ENCODE data around the gene PHKB.

Gene PHKB

GRCh38 chr16:47574091-47575054 lies 113.2 kb downstream of the PHKB start:
- no peak for FAIRE-seq

- FAIRE-seq: peak; percentile 37
Measured at GRCh38 chr16:47577029-47577428, 115.9 kb downstream of the PHKB start.

- no peak for FAIRE-seq
Measured at GRCh38 chr16:47578033-47578432, 116.9 kb downstream of the PHKB start.

- FAIRE-seq: no peak
Measured at GRCh38 chr16:47578573-47578972, 117.4 kb downstream of the PHKB start.

- FAIRE-seq: no peak
Measured at GRCh38 chr16:47581114-47581513, 120.0 kb downstream of the PHKB start.

- FAIRE-seq: no peak
Measured at GRCh38 chr16:47584464-47585225, 123.5 kb downstream of the PHKB start.

- no peak for FAIRE-seq
Measured at GRCh38 chr16:47586121-47586520, 125.0 kb downstream of the PHKB start.

- FAIRE-seq: no peak
Measured at GRCh38 chr16:47590472-47590871, 129.3 kb downstream of the PHKB start.

GRCh38 chr16:47592232-47592631 lies 131.1 kb downstream of the PHKB start:
- no peak for FAIRE-seq

- no peak for FAIRE-seq
Measured at GRCh38 chr16:47599512-47599911, 138.4 kb downstream of the PHKB start.

- FAIRE-seq: no peak
Measured at GRCh38 chr16:47600376-47600775, 139.2 kb downstream of the PHKB start.

- no peak for FAIRE-seq
Measured at GRCh38 chr16:47604306-47604705, 143.2 kb downstream of the PHKB start.

- FAIRE-seq: no peak
Measured at GRCh38 chr16:47611042-47611441, 149.9 kb downstream of the PHKB start.

GRCh38 chr16:47611848-47612493 lies 150.8 kb downstream of the PHKB start:
- FAIRE-seq: no peak

GRCh38 chr16:47612711-47613110 lies 151.6 kb downstream of the PHKB start:
- no peak for FAIRE-seq

- FAIRE-seq: no peak
Measured at GRCh38 chr16:47613251-47613650, 152.1 kb downstream of the PHKB start.

GRCh38 chr16:47617732-47618131 lies 156.6 kb downstream of the PHKB start:
- no peak for FAIRE-seq

- FAIRE-seq: no peak
Measured at GRCh38 chr16:47622451-47623176, 161.5 kb downstream of the PHKB start.

GRCh38 chr16:47624563-47624962 lies 163.4 kb downstream of the PHKB start:
- no peak for FAIRE-seq

GRCh38 chr16:47625115-47625567 lies 164.0 kb downstream of the PHKB start:
- no peak for FAIRE-seq

GRCh38 chr16:47626246-47626645 lies 165.1 kb downstream of the PHKB start:
- no peak for FAIRE-seq

GRCh38 chr16:47627085-47627639 lies 166.0 kb downstream of the PHKB start:
- FAIRE-seq: no peak

All from G401.6 (cell line).